HG03565 (cell line): ENCODE results near the gene DARS1.
A peak's percentile ranks its signal among the peaks of the same experiment; 100 is the strongest.
"Not testable (repeated sequence)": the region's sequence is repeated elsewhere in the genome, so short reads cannot be mapped to it uniquely, and the experiment has no call there.

Experiments used
- ATAC-seq: cut with Tn5 transposase; IDR thresholded peaks from one replicate; pipeline ENCODE4 v1.9.1; 2021; ENCODE audit warnings: mild to moderate bottlenecking, moderate library complexity; ENCODE audit not compliant: unreplicated experiment

DARS1 gene

GRCh38 chr2:135985826-135986393 lies 484 bp upstream of the DARS1 start:
- peak; percentile 31 for ATAC-seq

GRCh38 chr2:135984199-135985017 lies 1.0 kb downstream of the DARS1 start:
- ATAC-seq = peak; percentile 29

- no peak for ATAC-seq
Observed at GRCh38 chr2:135980434-135981079, 4.9 kb downstream of the DARS1 start.

GRCh38 chr2:135975702-135976101 lies 9.7 kb downstream of the DARS1 start:
- no peak for ATAC-seq

- no peak for ATAC-seq
Observed at GRCh38 chr2:135974036-135974435, 11.4 kb downstream of the DARS1 start.

- no peak for ATAC-seq
Observed at GRCh38 chr2:135969655-135970387, 15.6 kb downstream of the DARS1 start.

- no peak for ATAC-seq
Observed at GRCh38 chr2:135965756-135966155, 19.7 kb downstream of the DARS1 start.

GRCh38 chr2:135964404-135964803 lies 21.0 kb downstream of the DARS1 start:
- ATAC-seq = not testable (repeated sequence)

- no peak for ATAC-seq
Observed at GRCh38 chr2:135963841-135964240, 21.6 kb downstream of the DARS1 start.

GRCh38 chr2:135962366-135963123 lies 22.9 kb downstream of the DARS1 start:
- no peak for ATAC-seq

- no peak for ATAC-seq
Observed at GRCh38 chr2:135960656-135961551, 24.5 kb downstream of the DARS1 start.

GRCh38 chr2:135960150-135960549 lies 25.3 kb downstream of the DARS1 start:
- no peak for ATAC-seq

- not testable (repeated sequence) for ATAC-seq
Observed at GRCh38 chr2:135958927-135959326, 26.5 kb downstream of the DARS1 start.

- no peak for ATAC-seq
Observed at GRCh38 chr2:135954020-135954601, 31.3 kb downstream of the DARS1 start.

- no peak for ATAC-seq
Observed at GRCh38 chr2:135952891-135953290, 32.5 kb downstream of the DARS1 start.

- ATAC-seq = no peak
Observed at GRCh38 chr2:135951041-135951583, 34.3 kb downstream of the DARS1 start.

- ATAC-seq = no peak
Observed at GRCh38 chr2:135949451-135950234, 35.8 kb downstream of the DARS1 start.
